Activated CD8-positive, alpha-beta memory T cell treated with anti-CD3 and anti-CD28 coated beads for 1 hour (primary cell): ENCODE measurements around the gene CDIPT.
A peak's percentile ranks its signal among the peaks of the same experiment; 100 is the strongest.

ENCODE experiments used
- DNase-seq, 2 donors: peaks; one replicate each; pipeline ENCODE4 v3.0.0-alpha.2; 2020; ENCODE audit warnings: low read depth in 1 of 2; ENCODE audit errors: extremely low read depth in 1 of 2

Gene CDIPT

DNA sequence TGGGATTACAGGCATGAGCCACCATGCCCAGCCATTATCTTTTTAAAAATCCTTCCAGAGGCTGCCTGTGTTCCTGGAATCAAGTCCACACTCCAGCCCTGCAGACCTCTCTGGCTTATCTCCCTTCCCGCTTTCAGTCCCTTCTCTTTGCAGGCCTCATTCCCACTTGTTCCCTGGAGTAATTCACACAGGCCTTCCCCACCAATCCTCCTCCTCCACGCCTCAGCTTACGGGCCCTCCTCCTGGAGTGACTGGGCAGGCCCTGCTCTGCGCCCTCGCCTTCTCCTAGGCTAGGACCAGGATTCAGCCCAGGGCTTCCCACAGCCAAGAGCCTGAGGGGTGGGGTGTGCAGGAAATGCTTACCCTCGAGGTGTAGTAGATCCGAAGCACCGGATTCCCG is 2.8 kb downstream of the CDIPT start:
- no peak for DNase-seq

GRCh38 chr16:29858974-29859373 is 4.1 kb downstream of the CDIPT start:
- no peak for DNase-seq

GRCh38 chr16:29858149-29858849 is 4.7 kb downstream of the CDIPT start:
- no peak for DNase-seq

DNA sequence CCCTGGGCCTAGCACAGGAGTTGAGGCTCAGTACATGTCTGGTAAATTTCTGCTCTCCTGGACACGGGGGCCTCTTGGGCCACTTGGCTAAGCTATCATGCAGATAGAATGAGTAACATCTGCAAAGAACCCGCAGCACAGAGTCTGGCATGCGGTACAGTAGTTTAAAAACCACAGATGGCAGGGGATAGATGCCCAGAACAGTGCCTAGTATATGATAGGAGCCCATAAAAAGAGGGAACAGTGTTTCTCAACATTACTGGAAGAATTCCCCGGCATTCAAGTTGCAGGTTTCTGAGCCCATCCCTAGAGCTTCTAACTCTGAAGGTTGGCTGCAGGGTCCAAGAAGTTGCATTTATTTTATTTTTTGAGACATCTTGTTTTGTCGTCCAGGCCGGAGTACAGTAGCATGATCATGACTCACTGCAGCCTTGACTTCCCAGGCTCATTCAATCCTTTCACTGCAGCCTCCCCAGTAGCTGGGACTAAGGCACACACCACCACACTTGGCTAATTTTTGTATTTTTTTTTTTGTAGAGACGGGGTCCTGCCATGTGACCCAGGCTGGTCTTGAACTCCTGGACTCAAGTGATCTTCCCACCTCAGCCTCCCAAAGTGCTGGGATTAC is 5.8 kb downstream of the CDIPT start:
- no peak for DNase-seq

DNA sequence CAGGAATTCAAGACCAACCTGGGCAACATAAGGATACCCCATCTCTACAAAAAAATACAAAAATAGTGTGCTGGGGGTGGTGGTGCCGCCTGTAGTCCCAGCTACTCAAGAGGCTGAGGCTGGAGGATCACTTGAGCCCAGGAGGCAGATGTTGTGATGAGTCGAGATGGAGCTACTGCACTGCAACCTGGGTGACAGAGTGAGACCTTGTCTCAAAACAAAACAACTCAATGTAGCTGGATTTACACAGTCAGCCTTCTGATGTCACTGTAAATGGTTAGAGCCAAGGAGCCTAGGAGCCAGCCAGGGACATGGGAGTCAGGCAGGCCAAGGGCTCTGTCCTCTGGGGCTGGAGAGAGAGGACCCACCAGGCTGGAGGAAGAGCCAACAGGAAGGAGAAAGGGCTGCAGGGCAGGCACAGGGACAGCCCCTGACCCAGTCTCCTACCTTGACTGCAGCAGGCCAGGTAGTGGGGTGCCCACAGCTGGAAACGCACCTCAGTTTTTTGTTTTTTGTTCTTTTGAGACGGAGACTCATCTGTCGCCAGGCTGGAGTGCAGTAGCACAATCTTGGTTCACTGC is 8.4 kb downstream of the CDIPT start:
- no peak for DNase-seq

DNA sequence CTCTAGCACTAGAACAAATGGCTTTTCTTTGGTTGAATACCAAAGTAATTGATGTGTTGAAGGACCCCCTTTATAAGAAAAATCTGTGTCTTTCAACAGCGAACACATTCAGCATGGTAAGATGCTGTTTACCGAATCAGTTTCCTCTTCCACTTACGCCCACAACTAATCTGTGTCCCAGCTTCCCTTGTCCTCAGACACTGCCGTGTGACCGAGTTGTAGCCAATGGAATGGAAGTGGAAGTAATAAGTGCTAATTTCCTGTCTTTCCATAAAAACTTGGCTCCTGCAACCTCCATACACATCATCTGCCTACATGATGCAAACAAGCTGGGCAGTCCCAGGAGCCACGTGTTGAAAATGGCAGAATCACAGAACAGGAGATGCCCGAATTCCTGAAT is 10.4 kb downstream of the CDIPT start:
- no peak for DNase-seq

GRCh38 chr16:29850998-29851397 is 12.0 kb downstream of the CDIPT start:
- DNase-seq = no peak

DNA sequence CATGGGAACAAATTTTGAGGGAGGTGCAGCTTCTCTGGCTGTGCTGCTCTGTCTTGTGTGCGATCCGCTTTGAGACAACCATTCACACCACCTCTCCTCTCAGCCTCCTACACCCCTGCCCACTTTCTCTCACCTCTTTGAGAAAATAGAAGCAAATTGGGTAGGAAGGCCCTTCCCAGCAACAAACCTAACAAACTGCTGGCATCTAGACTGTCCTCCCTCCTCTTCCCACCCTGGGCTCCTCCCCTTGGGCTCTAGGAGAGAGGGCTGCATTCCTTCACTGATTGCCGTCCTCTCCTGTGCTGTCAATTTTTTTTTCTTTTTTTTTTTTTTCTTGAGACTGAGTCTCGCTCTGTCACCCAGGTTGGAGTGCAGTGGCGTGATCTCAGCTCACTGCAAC is 13.5 kb downstream of the CDIPT start:
- no peak for DNase-seq

- DNase-seq = peak; percentile 62 to 78
Measured at GRCh38 chr16:29848420-29849297, 14.4 kb downstream of the CDIPT start.

DNA sequence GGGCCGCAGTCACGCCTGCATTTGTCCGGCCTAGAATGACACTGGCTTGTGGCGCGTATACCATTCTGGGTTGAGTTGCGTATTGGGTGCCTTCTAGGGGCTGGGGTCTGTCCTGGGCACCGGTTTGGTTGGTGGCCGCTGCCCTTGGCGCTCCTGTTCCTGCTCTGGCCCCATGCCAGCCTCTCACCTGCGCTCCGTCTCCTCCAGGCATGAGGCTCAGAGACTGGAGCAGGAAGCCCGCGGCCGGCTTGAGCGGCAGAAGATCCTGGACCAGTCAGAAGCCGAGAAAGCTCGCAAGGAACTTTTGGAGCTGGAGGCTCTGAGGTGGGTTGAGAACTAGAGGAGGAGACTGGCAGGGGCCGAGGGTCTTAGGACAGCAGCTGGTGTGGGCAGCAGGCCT is 17.4 kb downstream of the CDIPT start:
- no peak for DNase-seq

- DNase-seq = no peak
Measured at GRCh38 chr16:29844575-29845331, 18.3 kb downstream of the CDIPT start.

- DNase-seq = no peak
Measured at GRCh38 chr16:29843931-29844330, 19.1 kb downstream of the CDIPT start.

- DNase-seq = no peak
Measured at GRCh38 chr16:29842732-29843346, 20.2 kb downstream of the CDIPT start.

DNA sequence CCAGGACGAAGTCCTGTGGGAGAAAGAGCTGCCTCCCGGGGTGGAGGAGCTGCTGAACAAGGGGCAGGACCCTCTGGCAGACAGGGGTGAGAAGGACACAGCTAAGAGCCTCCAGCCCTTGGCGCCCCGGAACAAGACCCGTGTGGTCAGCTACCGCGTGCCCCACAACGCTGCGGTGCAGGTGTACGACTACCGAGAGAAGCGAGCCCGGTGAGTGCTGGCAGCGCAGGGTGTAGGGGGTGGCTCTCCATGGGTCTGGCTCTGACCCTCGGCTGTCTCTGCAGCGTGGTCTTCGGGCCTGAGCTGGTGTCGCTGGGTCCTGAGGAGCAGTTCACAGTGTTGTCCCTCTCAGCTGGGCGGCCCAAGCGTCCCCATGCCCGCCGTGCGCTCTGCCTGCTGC is 21.4 kb downstream of the CDIPT start:
- no peak for DNase-seq

GRCh38 chr16:29840240-29840639 is 22.8 kb downstream of the CDIPT start:
- no peak for DNase-seq

DNA sequence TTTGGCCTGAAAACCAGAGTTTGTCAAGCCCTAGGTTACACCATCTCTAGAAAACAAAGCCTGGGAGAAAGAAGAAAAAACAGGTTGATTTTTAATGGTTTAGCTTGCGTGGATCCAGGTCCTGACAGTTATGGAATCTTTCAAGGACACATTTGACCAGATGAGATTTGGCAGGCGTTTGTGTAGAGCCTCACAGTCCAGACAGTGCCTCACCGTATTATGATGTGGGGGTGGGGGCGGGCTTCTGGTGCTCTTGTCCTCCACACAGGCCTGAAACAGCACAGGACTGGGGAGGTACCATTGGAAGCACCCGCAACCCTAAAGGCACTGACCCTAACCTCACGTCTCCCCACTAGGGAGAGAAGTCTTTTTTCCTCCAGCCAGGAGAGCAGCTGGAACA is 23.2 kb downstream of the CDIPT start:
- DNase-seq = no peak

DNA sequence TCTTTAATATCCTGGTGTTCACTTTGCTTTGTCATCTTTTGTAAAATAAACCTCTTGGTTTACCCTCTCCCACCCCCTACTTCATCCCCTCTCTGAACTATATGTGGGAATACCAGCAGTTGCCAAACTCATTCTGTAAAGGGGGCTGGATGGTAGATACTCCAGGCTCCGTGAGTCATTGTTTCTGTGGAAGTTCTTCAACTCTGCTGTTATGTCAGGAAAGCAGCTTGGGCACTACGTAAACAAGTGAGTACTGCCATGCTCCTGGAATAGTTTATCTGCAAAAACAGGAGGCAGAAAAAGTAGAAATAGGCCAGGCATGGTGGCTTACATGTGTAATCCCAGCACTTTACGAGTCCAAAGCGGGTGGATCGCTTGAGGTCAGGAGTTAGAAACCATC is 25.2 kb downstream of the CDIPT start:
- no peak for DNase-seq

DNA sequence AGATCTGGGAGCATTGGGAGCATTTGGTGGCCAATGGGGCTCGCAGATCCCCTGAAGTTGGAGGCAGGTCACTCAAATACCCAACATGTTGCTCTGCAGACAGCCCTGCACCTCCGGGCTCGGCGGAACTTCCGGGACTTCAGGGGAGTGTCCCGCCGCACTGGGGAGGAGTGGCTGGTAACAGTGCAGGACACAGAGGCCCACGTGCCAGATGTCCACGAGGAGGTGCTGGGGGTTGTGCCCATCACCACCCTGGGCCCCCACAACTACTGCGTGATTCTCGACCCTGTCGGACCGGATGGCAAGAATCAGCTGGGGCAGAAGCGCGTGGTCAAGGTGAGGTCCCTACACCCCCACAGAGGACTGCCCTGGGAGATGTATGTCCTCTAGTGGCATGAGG is 26.4 kb downstream of the CDIPT start:
- no peak for DNase-seq

- no peak for DNase-seq
Measured at GRCh38 chr16:29835926-29836325, 27.1 kb downstream of the CDIPT start.

- DNase-seq = no peak
Measured at GRCh38 chr16:29834079-29834478, 28.9 kb downstream of the CDIPT start.
